ENCODE data around the gene SCYGR4. TPM values are rescaled to one million over a fixed set of nuclear protein-coding genes. Genes with fewer than 3 reads are reported as not detected.

Gene SCYGR4
- total and polyA plus RNA-seq, 10 of the 15 experiments (the other 5 are each of a cell fraction or from before 2014, with no cell fraction given): 0.11 TPM; not detected in 9

GRCh38 chr2:227570615-227571014 is 46.7 kb upstream of the SCYGR4 start:
- Histone ChIP-seq H3K27ac (ENCODE audit: control insufficient read depth, insufficient read depth) (no peak overlapping the region), H3K27me3 (replicated peaks in 1 of 2; ENCODE audit: control insufficient read depth in 2 of 2, insufficient read depth in 2 of 2, low read length in 1 of 2) (no peaks in the 10 kb centered on the region), H3K9me3 (replicated peaks; ENCODE audit: control insufficient read depth, insufficient read depth, low read length) (no peaks in the 10 kb centered on the region), H2AFZ (ENCODE audit: control insufficient read depth, low read depth, low read length) (no peak overlapping the region), H3K4me2 (ENCODE audit: control insufficient read depth, insufficient read depth) (no peak overlapping the region), H3K4me1 (ENCODE audit: control insufficient read depth, insufficient read depth, low read length) (no peaks in the 10 kb centered on the region), H3K79me2 (ENCODE audit: control insufficient read depth, insufficient read depth, low read length) (no peaks in the 10 kb centered on the region), H3K9ac (ENCODE audit: control insufficient read depth, insufficient read depth, low read length) (no peak overlapping the region), H3K4me3 (no peak overlapping the region), H4K20me1 (ENCODE audit: control insufficient read depth, insufficient read depth) (no peaks in the 10 kb centered on the region), H3K36me3 (ENCODE audit: control insufficient read depth in 2 of 2, insufficient read depth in 2 of 2, low read length in 1 of 2) (no peaks in the 10 kb centered on the region)
- CTCF ChIA-PET: interaction anchor here (0.6 to 1.1 kb wide), 2 partner anchors 195 to 470 kb away, joined by 3 to 4 read pairs; no protein-coding TSS in a partner anchor
- POLR2A ChIA-PET: interaction anchor here (0.6 to 1.1 kb wide), 2 partner anchors 11 to 393 kb away, joined by 3 read pairs; no protein-coding TSS in a partner anchor
- TF ChIP-seq ZZZ3 (IDR thresholded peaks at IDR 0.05; ENCODE audit: control insufficient read depth, insufficient read length, low read depth) (no peak), USF2 (IDR thresholded peaks at IDR 0.05; ENCODE audit: borderline replicate concordance, low read depth, low read length) (no peak), BCL3 (IDR thresholded peaks at IDR 0.05; ENCODE audit: borderline replicate concordance, insufficient read depth, low read depth, low read length, poor library complexity, severe bottlenecking) (peak; percentile 14)
- DNase-seq (ENCODE audit: low read depth, low spot score) (no peak), ATAC-seq (no peak), FAIRE-seq (no peak)
- intact Hi-C loops (cut with micrococcal nuclease; ENCODE audit: unreplicated experiment): no loop called here
- BruUV-seq (replicated peaks): no TSS peak
- in situ Hi-C loops (cut with MboI): no loop called here
- SMC1A ChIA-PET (ENCODE audit: uncharacterized antibody, unreplicated experiment): interaction anchor here (0.6 to 0.9 kb wide), 2 partner anchors 47 to 165 kb away, joined by 3 read pairs; no protein-coding TSS in a partner anchor
- RAD21 ChIA-PET (ENCODE audit: unreplicated experiment): interaction anchor here (1.3 kb wide), 1 partner anchor 165 kb away, joined by 5 read pairs; no protein-coding TSS in a partner anchor
- 44% methylated on average over 1 of the region's 1 CpG for WGBS (ENCODE audit: insufficient coverage, insufficient replicate concordance, low lambda C conversion rate, missing lambda C conversion rate)

- Histone ChIP-seq H3K27ac (ENCODE audit: control insufficient read depth, insufficient read depth) (no peak overlapping the region), H3K79me2 (ENCODE audit: control insufficient read depth, insufficient read depth, low read length) (no peaks in the 10 kb centered on the region), H2AFZ (ENCODE audit: control insufficient read depth, low read depth, low read length) (no peak overlapping the region), H3K9ac (ENCODE audit: control insufficient read depth, insufficient read depth, low read length) (no peak overlapping the region), H3K36me3 (ENCODE audit: control insufficient read depth in 2 of 2, insufficient read depth in 2 of 2, low read length in 1 of 2) (no peaks in the 10 kb centered on the region), H3K9me3 (replicated peaks; ENCODE audit: control insufficient read depth, insufficient read depth, low read length) (no peaks in the 10 kb centered on the region), H4K20me1 (ENCODE audit: control insufficient read depth, insufficient read depth) (no peaks in the 10 kb centered on the region), H3K4me3 (no peak overlapping the region), H3K4me1 (ENCODE audit: control insufficient read depth, insufficient read depth, low read length) (no peaks in the 10 kb centered on the region), H3K4me2 (ENCODE audit: control insufficient read depth, insufficient read depth) (no peak overlapping the region), H3K27me3 (replicated peaks in 1 of 2; ENCODE audit: control insufficient read depth in 2 of 2, insufficient read depth in 2 of 2, low read length in 1 of 2) (no peaks in the 10 kb centered on the region)
- intact Hi-C loops (cut with micrococcal nuclease; ENCODE audit: unreplicated experiment): no loop called here
- no TSS peak for BruUV-seq (replicated peaks)
- in situ Hi-C loops (cut with MboI): no loop called here
- no peak for FAIRE-seq
- POLR2A ChIA-PET: no interaction called here
- no peak for DNase-seq (ENCODE audit: low read depth, low spot score)
- no peak for ATAC-seq
- CTCF ChIA-PET: no interaction called here
- RAD21 ChIA-PET (ENCODE audit: unreplicated experiment): no interaction called here
- SMC1A ChIA-PET (ENCODE audit: uncharacterized antibody, unreplicated experiment): no interaction called here
- no peak for TF ChIP-seq USF2 (IDR thresholded peaks at IDR 0.05; ENCODE audit: borderline replicate concordance, low read depth, low read length)
- TF ChIP-seq ETV6 (conservative IDR thresholded peaks at IDR 0.05 in 1 of 2, IDR thresholded peaks at IDR 0.05 in 1 of 2; ENCODE audit: borderline replicate concordance in 1 of 2, low read depth in 1 of 2): no peak
- no peak for TF ChIP-seq KLF5 (IDR thresholded peaks at IDR 0.05; ENCODE audit: partially characterized antibody)
- no peak for TF ChIP-seq CUX1 (IDR thresholded peaks at IDR 0.05; ENCODE audit: insufficient replicate concordance, low read depth, low read length)
- no peak for TF ChIP-seq ZNF384 (IDR thresholded peaks at IDR 0.05; ENCODE audit: borderline replicate concordance, low read depth, low read length)
Observed at GRCh38 chr2:227576110-227576509, 41.2 kb upstream of the SCYGR4 start.

All from GM12878 (cell line).